HCT116 (cell line): Measurements from ENCODE around the gene PCMT1.
"Not testable (repeated sequence)": the region's sequence is repeated elsewhere in the genome, so short reads cannot be mapped to it uniquely, and the experiment has no call there.

Experiments
- ATF3 ChIP-seq: IDR thresholded peaks from 2 replicates; pipeline ENCODE4 v1.6.1; 2012
- CEBPB ChIP-seq: IDR thresholded peaks from 2 replicates; pipeline ENCODE4 v1.6.1; 2012; ENCODE audit warnings: low read depth
- CTCF ChIP-seq, 3 experiments: fragments of 200-600 bp in 1 of 3; sonication (generic) in 1 of 3; IDR thresholded peaks in 2 of 3; conservative IDR thresholded peaks in 1 of 3; 2 replicates each; pipeline ENCODE4 v1.5.1; 2012 to 2017; ENCODE audit warnings: low read depth in 2 of 3, low read length in 2 of 3, antibody characterized with exemption in 1 of 3, borderline replicate concordance in 1 of 3, control low read depth in 1 of 3, mild to moderate bottlenecking in 1 of 3, mixed read lengths in 1 of 3, mixed run types in 1 of 3, moderate library complexity in 1 of 3; ENCODE audit not compliant: insufficient read depth in 1 of 3
- EZH2 ChIP-seq: fragments of 200-600 bp; sonication (generic); IDR thresholded peaks from 2 replicates; pipeline ENCODE4 v1.6.1; 2017; ENCODE audit warnings: antibody characterized with exemption, mixed run types
- EZH2phosphoT487 ChIP-seq: fragments of 200-600 bp; IDR thresholded peaks from 2 replicates; pipeline ENCODE4 v1.6.1; 2018; ENCODE audit warnings: antibody characterized with exemption, borderline replicate concordance
- MAX ChIP-seq: IDR thresholded peaks from 2 replicates; pipeline ENCODE4 v1.6.1; 2012
- POLR2A ChIP-seq: IDR thresholded peaks from 2 replicates; pipeline ENCODE4 v1.7.0; 2011; ENCODE audit warnings: borderline replicate concordance; ENCODE audit not compliant: insufficient read depth, insufficient read length; ENCODE audit errors: extremely low read depth
- POLR2AphosphoS5 ChIP-seq: IDR thresholded peaks from 2 replicates; pipeline ENCODE4 v1.6.1; 2011; ENCODE audit warnings: mild to moderate bottlenecking, low read depth, low read length, moderate library complexity
- RAD21 ChIP-seq: IDR thresholded peaks from 2 replicates; pipeline ENCODE4 v1.6.1; 2012; ENCODE audit warnings: low read depth, mild to moderate bottlenecking
- REST ChIP-seq: IDR thresholded peaks from 2 replicates; pipeline ENCODE4 v1.6.1; 2012; ENCODE audit warnings: low read depth
- ZNF274 ChIP-seq: fragments of 200-500 bp; sonication (Bioruptor generic); IDR thresholded peaks from 2 replicates; pipeline ENCODE4 v1.6.1; 2014; ENCODE audit warnings: mild to moderate bottlenecking, low read depth, low read length, inconsistent platforms

GRCh38 chr6:149751920-149752319 lies 2.4 kb downstream of the PCMT1 start:
- not testable (repeated sequence) for TF ChIP-seq RAD21; EZH2; CTCF (IDR thresholded peaks at IDR 0.05 in 2 of 3, conservative IDR thresholded peaks at IDR 0.05 in 1 of 3; ENCODE audit: borderline replicate concordance in 1 of 3, insufficient read depth in 1 of 3, low read depth in 2 of 3, low read length in 2 of 3); EZH2phosphoT487; ZNF274; MAX; POLR2A; POLR2AphosphoS5; REST; CEBPB; ATF3
